Hepatocyte (in vitro differentiated cells): ENCODE results near the gene DOCK4.

Experiments
- EZH2 ChIP-seq: fragments of 200-600 bp; sonication (generic); IDR thresholded peaks from 2 replicates; pipeline ENCODE4 v1.6.1; 2016; ENCODE audit warnings: antibody characterized with exemption, mild to moderate bottlenecking, borderline replicate concordance
- TF ChIP-seq, protein P1 (sequence below): fragments of 200-600 bp; sonication (generic); IDR thresholded peaks from 2 replicates; pipeline ENCODE4 v1.5.1; 2016; ENCODE audit warnings: antibody characterized with exemption, mild to moderate bottlenecking; ENCODE audit not compliant: poor library complexity

- TF ChIP-seq, protein P1, sequence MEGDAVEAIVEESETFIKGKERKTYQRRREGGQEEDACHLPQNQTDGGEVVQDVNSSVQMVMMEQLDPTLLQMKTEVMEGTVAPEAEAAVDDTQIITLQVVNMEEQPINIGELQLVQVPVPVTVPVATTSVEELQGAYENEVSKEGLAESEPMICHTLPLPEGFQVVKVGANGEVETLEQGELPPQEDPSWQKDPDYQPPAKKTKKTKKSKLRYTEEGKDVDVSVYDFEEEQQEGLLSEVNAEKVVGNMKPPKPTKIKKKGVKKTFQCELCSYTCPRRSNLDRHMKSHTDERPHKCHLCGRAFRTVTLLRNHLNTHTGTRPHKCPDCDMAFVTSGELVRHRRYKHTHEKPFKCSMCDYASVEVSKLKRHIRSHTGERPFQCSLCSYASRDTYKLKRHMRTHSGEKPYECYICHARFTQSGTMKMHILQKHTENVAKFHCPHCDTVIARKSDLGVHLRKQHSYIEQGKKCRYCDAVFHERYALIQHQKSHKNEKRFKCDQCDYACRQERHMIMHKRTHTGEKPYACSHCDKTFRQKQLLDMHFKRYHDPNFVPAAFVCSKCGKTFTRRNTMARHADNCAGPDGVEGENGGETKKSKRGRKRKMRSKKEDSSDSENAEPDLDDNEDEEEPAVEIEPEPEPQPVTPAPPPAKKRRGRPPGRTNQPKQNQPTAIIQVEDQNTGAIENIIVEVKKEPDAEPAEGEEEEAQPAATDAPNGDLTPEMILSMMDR, result no peak
- no peak for TF ChIP-seq EZH2
Observed at GRCh38 chr7:111756687-111757178, 449.5 kb downstream of the DOCK4 start.
